Measurements from ENCODE around the gene PTGES. TPM values are rescaled to one million over a fixed set of nuclear protein-coding genes. Genes with fewer than 3 reads are reported as not detected.
A peak's percentile ranks its signal among the peaks of the same experiment; 100 is the strongest.

PTGES gene
- total and polyA plus RNA-seq, 9 of the 15 experiments (the other 6 are each of a cell fraction or from before 2014, with no cell fraction given): 0.13 TPM; not detected in 8

DNA sequence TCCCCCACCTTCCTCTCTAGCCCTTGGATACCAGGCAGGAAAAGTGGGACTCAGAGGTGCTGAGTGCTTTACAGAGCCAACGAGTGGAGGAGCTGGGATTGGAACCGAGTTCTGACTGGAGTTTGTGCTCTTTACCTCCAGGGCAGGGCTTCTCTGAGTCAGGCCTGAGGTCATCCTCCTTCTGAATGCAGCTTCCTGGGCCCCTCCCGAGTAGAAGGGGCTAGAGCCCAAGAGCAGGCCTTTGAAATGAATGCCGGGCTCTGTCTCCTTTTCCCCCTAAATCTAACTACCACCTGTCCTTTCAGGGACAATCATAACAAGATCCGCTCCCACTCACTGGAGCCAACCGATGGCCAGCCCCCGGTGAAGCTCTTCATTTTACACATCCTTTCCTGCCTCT lies 12.7 kb downstream of the PTGES start:
- no peaks in the 10 kb centered on the region for H4K20me1 ChIP-seq (replicated peaks; ENCODE audit: control insufficient read depth, insufficient read depth, low read length)
- WGBS (ENCODE audit: insufficient coverage, low coverage, missing lambda C conversion rate): 41% methylated on average over 7 of the region's 7 CpGs
- TF ChIP-seq ZNF143 (CRISPR knock-in tag; IDR thresholded peaks at IDR 0.05) (no peak), ZNF324 (CRISPR knock-in tag; IDR thresholded peaks at IDR 0.05) (no peak), AFF4 (CRISPR knock-in tag; IDR thresholded peaks at IDR 0.05) (no peak), GABPB2 (CRISPR knock-in tag; conservative IDR thresholded peaks at IDR 0.05) (no peak), SMARCC2 (IDR thresholded peaks at IDR 0.05; ENCODE audit: low read depth) (no peak)
- TF ChIP-seq, protein P1, sequence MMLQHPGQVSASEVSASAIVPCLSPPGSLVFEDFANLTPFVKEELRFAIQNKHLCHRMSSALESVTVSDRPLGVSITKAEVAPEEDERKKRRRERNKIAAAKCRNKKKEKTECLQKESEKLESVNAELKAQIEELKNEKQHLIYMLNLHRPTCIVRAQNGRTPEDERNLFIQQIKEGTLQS (IDR thresholded peaks at IDR 0.05): peak; percentile 71
- TF ChIP-seq, protein P1 (CRISPR knock-in tag; conservative IDR thresholded peaks at IDR 0.05): no peak
- H3K4me2 ChIP-seq (ENCODE audit: insufficient read depth, low read length): no peak overlapping the region
- no peaks in the 10 kb centered on the region for H3K9me3 ChIP-seq (replicated peaks; ENCODE audit: control insufficient read depth, insufficient read depth, low read depth, low read length)
- ChIA-PET POLR2A (interaction anchor here (0.6 to 1.9 kb wide), 7 partner anchors 8 to 69 kb away, joined by 3 to 6 read pairs (median 3); no protein-coding TSS in a partner anchor), CTCF (ENCODE audit: low intra/inter-chr PET ratio) (interaction anchor here (1.3 kb wide), 1 partner anchor 44 kb away, joined by 4 read pairs; no protein-coding TSS in a partner anchor)
- H3K36me3 ChIP-seq (ENCODE audit: control insufficient read depth, insufficient read depth, low read length): no peaks in the 10 kb centered on the region
- ATAC-seq: no peak
- in situ Hi-C loops (cut with MboI): no loop called here
- H3K9ac ChIP-seq (ENCODE audit: insufficient read depth in 1 of 2, low read depth in 2 of 2, low read length in 2 of 2): 0 out of 4 replicates have a peak overlapping the region, but pooled peaks of 1 of the 2 experiments have one; percentile 12
- no peak overlapping the region for H3K4me3 ChIP-seq
- H3K4me1 ChIP-seq (replicated peaks in 1 of 2; ENCODE audit: control insufficient read depth in 2 of 2, insufficient read depth in 2 of 2, low read length in 2 of 2): peaks cover 16 to 47% of the 10 kb centered on the region in 2 experiments
- no peak overlapping the region for H3K27ac ChIP-seq (ENCODE audit: extremely low read depth, low read depth, low read length)
- no TSS peak for BruUV-seq (replicated peaks)
- H3K27me3 ChIP-seq (ENCODE audit: control insufficient read depth in 2 of 2, insufficient read depth in 2 of 2, low read length in 2 of 2): peaks cover 4 to 19% of the 10 kb centered on the region in 2 experiments; a peak in 3 of 5 replicates
- FAIRE-seq: no peak
- no peaks in the 10 kb centered on the region for H3K79me2 ChIP-seq (ENCODE audit: control insufficient read depth, insufficient read depth, low read length)
- no peak overlapping the region for H2AFZ ChIP-seq (ENCODE audit: low read depth, low read length)
- intact Hi-C loops (cut with micrococcal nuclease): no loop called here
- DNase-seq (ENCODE audit: extremely low read depth in 1 of 4, low spot score in 3 of 4): no peak
- H3K9me1 ChIP-seq (ENCODE audit: control insufficient read depth, insufficient read depth, low read length): no peaks in the 10 kb centered on the region
